Right lung (tissue), 10 donors: ENCODE results near the gene KRTAP4-1. TPM values are rescaled to one million over a fixed set of nuclear protein-coding genes. Genes with fewer than 3 reads are reported as not detected.
"Not testable (repeated sequence)": the region's sequence is repeated elsewhere in the genome, so short reads cannot be mapped to it uniquely, and the experiment has no call there.

Experiments used
- DNase-seq, 2 donors: peaks; one replicate each; pipeline ENCODE4 v3.0.0-alpha.2; 2013
- long read RNA-seq, 8 donors: transcript quantifications; one replicate each; lab custom pipeline, GENCODE V29; 2026
- polyA plus RNA-seq, 5 donors: library from polyadenylated mRNA; unstranded; fragments of 120-200 nt; gene quantifications; one replicate each; pipeline versions ENCODE4 v1.2.1 to v1.2.3, GENCODE V29; 2013; ENCODE audit warnings: inconsistent platforms in 1 of 5, low replicate concordance in 1 of 5; ENCODE audit not compliant: insufficient read length in 5 of 5, insufficient read depth in 1 of 5

KRTAP4-1 gene
- not detected for polyA plus RNA-seq
- long read RNA-seq, donor 1, result 0 reads
- long read RNA-seq, donor 2, result 0 reads
- long read RNA-seq, donor 3, result 0 reads
- long read RNA-seq, donor 4, result 0 reads
- long read RNA-seq, donor 5, result 0 reads
- long read RNA-seq, donor 6, result 0 reads
- long read RNA-seq, donor 7, result 0 reads
- long read RNA-seq, donor 8, result 0 reads

- no peak for DNase-seq
These were observed at the start of gene KRTAP4-1 for GRCh38 chr17:41184480-41184961. TSS of gene KRTAP4-1 (minus strand) at chr17:41184911. CDS start at chr17:41184854, 57 bp downstream.

- DNase-seq, result not testable (repeated sequence)
These were observed 47.8 kb upstream of the KRTAP4-1 start, which contains the start of gene KRTAP9-3 for GRCh38 chr17:41232399-41233105. TSS of gene KRTAP9-3 (plus strand) at chr17:41232449. CDS start at chr17:41232502, 53 bp downstream.

- DNase-seq, result no peak
These were observed 47.0 kb upstream of the KRTAP4-1 start for GRCh38 chr17:41231731-41232130.

GRCh38 chr17:41230094-41230493 is 45.4 kb upstream of the KRTAP4-1 start:
- DNase-seq, result no peak

GRCh38 chr17:41226598-41227095 is 41.9 kb upstream of the KRTAP4-1 start, which contains the start of gene KRTAP9-2:
TSS of gene KRTAP9-2 (plus strand) at chr17:41226648. CDS start at chr17:41226655, 7 bp downstream.
- DNase-seq, result not testable (repeated sequence)

- no peak for DNase-seq
These were observed 41.3 kb upstream of the KRTAP4-1 start for GRCh38 chr17:41226051-41226450.

- no peak for DNase-seq
These were observed 39.1 kb upstream of the KRTAP4-1 start for GRCh38 chr17:41223821-41224220.

GRCh38 chr17:41215681-41216080 is 31.0 kb upstream of the KRTAP4-1 start:
- no peak for DNase-seq

GRCh38 chr17:41212524-41213169 is 27.9 kb upstream of the KRTAP4-1 start:
- no peak for DNase-seq

- no peak for DNase-seq
These were observed 27.2 kb upstream of the KRTAP4-1 start for GRCh38 chr17:41211845-41212466.

GRCh38 chr17:41199421-41200078 is 14.8 kb upstream of the KRTAP4-1 start:
- DNase-seq, result no peak

- DNase-seq, result no peak
These were observed 11.4 kb upstream of the KRTAP4-1 start for GRCh38 chr17:41196068-41196467.

GRCh38 chr17:41190328-41190727 is 5.6 kb upstream of the KRTAP4-1 start:
- no peak for DNase-seq

- not testable (repeated sequence) for DNase-seq
These were observed 5.2 kb upstream of the KRTAP4-1 start, which contains the start of gene KRTAP9-1 for GRCh38 chr17:41189837-41190318. TSS of gene KRTAP9-1 (plus strand) at chr17:41189887. CDS start at chr17:41189887, 0 bp downstream.

- no peak for DNase-seq
These were observed 2.2 kb upstream of the KRTAP4-1 start for GRCh38 chr17:41186872-41187271.

GRCh38 chr17:41185001-41185400 is 290 bp upstream of the KRTAP4-1 start:
- DNase-seq, result no peak

- no peak for DNase-seq
These were observed 5.7 kb downstream of the KRTAP4-1 start for GRCh38 chr17:41178843-41179616.

GRCh38 chr17:41178341-41178740 is 6.4 kb downstream of the KRTAP4-1 start:
- no peak for DNase-seq

GRCh38 chr17:41177727-41178271 is 6.9 kb downstream of the KRTAP4-1 start, which contains the start of gene KRTAP4-2:
TSS of gene KRTAP4-2 (minus strand) at chr17:41178221. CDS start at chr17:41178164, 57 bp downstream.
- no peak for DNase-seq
